Pancreas (tissue), 10 donors: ENCODE results near the gene EPHB2. TPM values are rescaled to one million over a fixed set of nuclear protein-coding genes. Genes with fewer than 3 reads are reported as not detected.

Source experiments
- ATAC-seq, 4 donors: fragments of 200-7000 bp; cut with Tn5 transposase; one replicate each; pipeline versions ENCODE4 v1.8.0 to v1.9.1; 2020; ENCODE audit warnings: mild to moderate bottlenecking in 4 of 4, moderate library complexity in 4 of 4
- DNase-seq, 6 donors: peaks; one replicate each; pipeline ENCODE4 v3.0.0-alpha.2; 2020
- FAIRE-seq: peaks from 2 replicates; lab custom pipeline; 2012; peaks lifted over from hg19 to GRCh38; lab: Jason Lieb, UNC
- H3K27ac ChIP-seq, 4 donors: fragments of 200-600 bp; sonication (generic); 1 replicate in 3 of 4; 2 replicates in 1 of 4; pipeline versions ENCODE4 v1.5.0 to v1.8.0; 2020
- H3K27me3 ChIP-seq, 4 donors: fragments of 200-600 bp; one replicate each; pipeline ENCODE4 v1.8.0; 2021
- H3K36me3 ChIP-seq, 3 donors: fragments of 200-600 bp; sonication (generic) in 1 of 3; one replicate each; pipeline versions ENCODE4 v1.5.0 to v1.8.0; 2020 to 2021
- H3K4me1 ChIP-seq, 3 donors: fragments of 200-600 bp; one replicate each; pipeline ENCODE4 v1.8.0; 2021
- H3K4me3 ChIP-seq, 4 donors: fragments of 200-600 bp; sonication (generic) in 2 of 4; one replicate each; pipeline versions ENCODE4 v1.5.0 to v1.8.0; 2020 to 2021
- H3K9me3 ChIP-seq, 4 donors: fragments of 200-600 bp; one replicate each; pipeline ENCODE4 v1.8.0; 2021
- CTCF ChIP-seq, 4 donors: fragments of 200-600 bp; sonication (generic) in 3 of 4; IDR thresholded peaks; one replicate each; pipeline versions ENCODE4 v1.5.0 to v1.8.0; 2021; ENCODE audit warnings: antibody characterized with exemption in 4 of 4
- WGBS, 2 donors: extraction: QIAGEN DNeasy Blood & Tissue Kit; methylation state at CpG; one replicate each; pipeline ENCODE4 v1.1.7; 2013; 5-methylcytosine and 5-hydroxymethylcytosine counted together
- intact Hi-C, 3 donors: fragments of 100-400 bp; cut with DNase I; formaldehyde crosslinking; loops; one replicate each; pipeline versions ENCODE4 v1.11.1 to v1.14.2; 2022
- polyA plus RNA-seq, 2 donors: library from polyadenylated mRNA; stranded (reverse); fragments of 200-250 nt; gene quantifications; one replicate each; pipeline ENCODE4 v1.2.3, GENCODE V29; 2013
- total RNA-seq, 6 donors: library from RNA; stranded (reverse); fragmentation: NEBNext Ultra II Directional in 4 of 6; extraction: Animal tissue kit (Norgen Biotek cat#: 25700) in 4 of 6; gene quantifications; one replicate each; pipeline versions ENCODE4 v1.2.1 to v1.2.4, GENCODE V29; 2021 to 2023
- donor health status: healthy with polysubstance abuse.
- donor health status: DM: no; HTN: no; CAD: no; lungs with moderate emphysema.
- donor health status: DM: no; HTN: no; CAD: no.
- donor health status: control.
- donor health status: control.
- donor health status: Bipolar disorder and iron deficiency.
- donor health status: DM: yes; HTN: yes; CAD: no.
- donor health status: DM: no; HTN: no; CAD: no.
- donor health status: DM: no; HTN: no; CAD: no.
- donor health status: DM: yes; HTN: yes; CAD: no.

EPHB2 gene
- total and polyA plus RNA-seq, 8 donors: 1.3 to 10.0 (median 4.4) TPM

GRCh38 chr1:22955146-22955545 is 244.5 kb downstream of the EPHB2 start:
- FAIRE-seq: no peak
- TF ChIP-seq CTCF (IDR thresholded peaks at IDR 0.05): no peak
- H3K4me1 ChIP-seq: no peaks in the 10 kb centered on the region
- intact Hi-C loops: no loop called here
- H3K27me3 ChIP-seq: peaks cover 0 to 11% (median 5%) of the 10 kb centered on the region in 4 donors
- no peaks in the 10 kb centered on the region for H3K36me3 ChIP-seq
- no peak overlapping the region for H3K4me3 ChIP-seq
- no peak for ATAC-seq
- H3K27ac ChIP-seq: no peak overlapping the region
- DNase-seq: no peak
- 80% methylated on average over 7 of the region's 7 CpGs for WGBS, 2 donors
- H3K9me3 ChIP-seq: no peaks in the 10 kb centered on the region

DNA sequence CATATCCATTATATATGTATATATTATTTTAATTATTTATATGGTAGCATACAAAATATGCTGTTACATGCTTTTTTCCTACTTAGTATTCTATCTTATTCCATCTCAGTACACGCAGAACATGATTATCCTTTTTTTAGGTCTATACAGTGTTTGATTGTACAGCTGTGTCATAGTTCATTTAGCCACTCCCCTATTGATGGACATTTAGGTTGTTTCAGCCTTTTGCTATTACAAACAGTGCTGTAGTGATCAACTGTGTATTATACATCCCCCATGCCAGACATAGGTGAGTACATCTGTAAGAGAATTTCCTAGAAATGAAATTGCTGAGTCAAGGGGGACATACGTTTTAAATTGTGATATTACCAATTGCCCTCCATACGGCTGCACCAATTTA is 246.4 kb downstream of the EPHB2 start:
- intact Hi-C loops: no loop called here

GRCh38 chr1:22958556-22958955 is 247.9 kb downstream of the EPHB2 start:
- intact Hi-C loops: no loop called here
- Histone ChIP-seq H3K27me3 (peaks cover 0 to 3% (median 0%) of the 10 kb centered on the region in 4 donors), H3K4me3 (no peak overlapping the region), H3K4me1 (no peaks in the 10 kb centered on the region), H3K36me3 (no peaks in the 10 kb centered on the region), H3K9me3 (no peaks in the 10 kb centered on the region), H3K27ac (no peak overlapping the region)
- FAIRE-seq (no peak), ATAC-seq (no peak), DNase-seq (no peak)
- 82 to 86% methylated on average over 9 of the region's 9 CpGs for WGBS, 2 donors
- TF ChIP-seq CTCF (IDR thresholded peaks at IDR 0.05): no peak

More for the DNA sequence above, 246.4 kb downstream of the EPHB2 start:
- no peak for TF ChIP-seq CTCF (IDR thresholded peaks at IDR 0.05)
- FAIRE-seq (no peak), DNase-seq (no peak), ATAC-seq (no peak)
- Histone ChIP-seq H3K27me3 (peaks cover 0 to 9% (median 4%) of the 10 kb centered on the region in 4 donors), H3K36me3 (no peaks in the 10 kb centered on the region), H3K4me1 (no peaks in the 10 kb centered on the region), H3K4me3 (no peak overlapping the region), H3K9me3 (no peaks in the 10 kb centered on the region), H3K27ac (no peak overlapping the region)
- 53 to 64% methylated on average over 3 of the region's 3 CpGs for WGBS, 2 donors

- no peaks in the 10 kb centered on the region for H3K4me1 ChIP-seq
- intact Hi-C loops: loop anchor here in 1 of 3 donors (10.0 kb wide), 1 partner anchor 255 kb away; no protein-coding TSS in a partner anchor
- no peaks in the 10 kb centered on the region for H3K27me3 ChIP-seq
- no peak for ATAC-seq
- H3K27ac ChIP-seq: no peak overlapping the region
- no peak for TF ChIP-seq CTCF (IDR thresholded peaks at IDR 0.05)
- no peak for FAIRE-seq
- no peaks in the 10 kb centered on the region for H3K36me3 ChIP-seq
- no peaks in the 10 kb centered on the region for H3K9me3 ChIP-seq
- 73 to 80% methylated on average over 7 of the region's 7 CpGs for WGBS, 2 donors
- H3K4me3 ChIP-seq: no peak overlapping the region
- no peak for DNase-seq
Measured at GRCh38 chr1:22959545-22960360, 249.1 kb downstream of the EPHB2 start.

DNA sequence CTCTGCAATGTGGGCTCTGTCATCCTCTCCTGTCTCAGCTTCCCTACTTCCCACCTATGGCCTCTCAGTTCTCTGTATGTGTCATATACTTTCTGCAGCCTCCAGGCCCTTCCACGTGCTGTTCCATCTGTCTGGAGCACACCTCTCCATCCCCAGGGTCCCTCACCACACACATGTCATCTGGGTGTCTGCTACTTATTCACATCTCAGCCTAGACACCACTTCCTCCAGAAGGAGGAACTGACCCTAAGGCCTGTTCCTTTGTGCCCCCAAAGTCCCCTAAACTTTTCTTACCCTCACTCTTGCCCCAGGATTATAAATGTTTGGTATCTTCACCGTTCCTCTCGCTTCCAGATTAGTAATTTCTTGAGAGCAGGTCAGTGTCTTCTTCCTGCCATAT is 251.9 kb downstream of the EPHB2 start:
- Histone ChIP-seq H3K9me3 (no peaks in the 10 kb centered on the region), H3K4me3 (no peak overlapping the region), H3K27me3 (no peaks in the 10 kb centered on the region), H3K36me3 (no peaks in the 10 kb centered on the region), H3K27ac (no peak overlapping the region), H3K4me1 (no peaks in the 10 kb centered on the region)
- intact Hi-C loops: loop anchor here in 1 of 3 donors (10.0 kb wide), 1 partner anchor 258 kb away; no protein-coding TSS in a partner anchor
- ATAC-seq (no peak), DNase-seq (no peak), FAIRE-seq (no peak)
- WGBS, 2 donors: 56 to 66% methylated on average over 3 of the region's 3 CpGs
- TF ChIP-seq CTCF (IDR thresholded peaks at IDR 0.05): no peak
